Measurements from ENCODE around the gene KRTAP10-6.
"Not testable (repeated sequence)": the region's sequence is repeated elsewhere in the genome, so short reads cannot be mapped to it uniquely, and the experiment has no call there.

Gene KRTAP10-6

DNA sequence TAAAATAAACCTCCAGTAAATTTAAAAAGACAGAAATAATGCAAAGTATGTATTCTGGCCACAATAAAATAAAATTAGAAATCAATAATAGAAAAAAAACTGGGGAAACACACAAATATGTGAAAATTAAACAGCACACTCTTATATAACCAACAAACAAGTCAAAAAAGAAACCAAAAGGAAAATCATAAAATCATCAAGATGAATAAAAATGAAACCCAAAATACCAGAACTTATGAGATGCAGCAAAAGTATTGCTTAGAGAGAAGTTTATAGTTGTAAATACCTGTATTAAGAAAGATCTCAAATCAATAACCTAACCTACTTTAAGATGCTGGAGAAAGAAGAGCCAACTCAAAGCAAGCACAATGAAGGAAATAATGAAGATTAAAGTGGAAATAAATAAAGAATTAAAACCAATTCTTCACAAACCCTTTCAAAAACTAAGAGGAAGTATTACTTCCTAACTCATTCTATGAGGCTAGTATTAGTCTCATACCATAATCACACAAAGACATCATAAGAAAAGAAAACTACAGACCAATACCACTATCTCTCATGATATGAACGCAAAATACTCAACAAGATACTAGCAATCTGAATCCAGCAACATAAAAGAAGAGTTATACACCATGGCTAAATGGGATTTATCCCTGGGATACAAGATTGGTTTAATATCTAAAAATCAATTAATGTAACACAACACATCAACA, 27.3 kb downstream of the KRTAP10-6 start:
- DNase-seq (ENCODE audit: insufficient read length, low spot score) = no peak
- FAIRE-seq = peak; percentile 64

DNA sequence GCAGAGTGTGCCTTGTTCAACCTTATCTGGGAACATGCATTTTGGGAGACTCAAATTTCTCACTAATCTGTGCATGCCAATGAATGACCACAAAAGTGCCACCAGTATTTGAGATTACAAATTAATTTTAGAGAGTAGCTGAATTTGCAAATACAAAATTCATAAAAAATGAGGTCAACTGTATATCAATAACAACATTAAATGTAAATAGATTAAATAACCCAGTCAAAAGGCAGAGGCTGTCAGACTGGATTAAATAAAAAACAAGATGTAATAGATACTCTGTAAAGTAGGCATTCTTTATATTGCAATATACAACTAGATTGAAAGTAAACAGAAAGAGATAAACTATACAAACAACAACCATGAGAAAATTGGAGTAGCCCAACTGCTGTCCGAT, 28.2 kb downstream of the KRTAP10-6 start:
- FAIRE-seq = no peak
- no peak for DNase-seq (ENCODE audit: insufficient read length, low spot score)

DNA sequence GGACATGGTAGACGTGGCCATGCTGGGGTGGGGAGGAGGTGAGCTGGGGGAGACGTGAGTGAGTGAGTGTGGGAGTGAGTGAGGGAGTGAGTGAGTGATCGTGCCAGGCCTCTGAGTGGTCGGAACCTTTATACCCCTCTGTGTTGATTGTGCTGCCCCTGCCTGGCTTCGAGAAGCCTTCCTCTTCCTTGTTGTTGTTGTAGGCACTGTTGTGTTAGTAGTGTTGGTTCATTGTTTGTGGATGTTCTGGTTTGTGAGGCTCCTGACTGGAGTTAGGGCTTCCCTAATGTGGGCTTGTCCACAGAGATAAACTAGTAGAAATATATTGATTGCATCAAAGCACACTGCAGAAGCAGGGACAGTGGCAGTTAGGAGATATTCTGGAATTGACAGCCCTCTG, 33.6 kb downstream of the KRTAP10-6 start, which contains the start of gene KRTAP10-3:
KRTAP10-3 (minus strand) TSS at position 101 of the 400 bp plus-strand sequence; CDS start at position 21, 80 bp downstream.
- no peak for FAIRE-seq

DNA sequence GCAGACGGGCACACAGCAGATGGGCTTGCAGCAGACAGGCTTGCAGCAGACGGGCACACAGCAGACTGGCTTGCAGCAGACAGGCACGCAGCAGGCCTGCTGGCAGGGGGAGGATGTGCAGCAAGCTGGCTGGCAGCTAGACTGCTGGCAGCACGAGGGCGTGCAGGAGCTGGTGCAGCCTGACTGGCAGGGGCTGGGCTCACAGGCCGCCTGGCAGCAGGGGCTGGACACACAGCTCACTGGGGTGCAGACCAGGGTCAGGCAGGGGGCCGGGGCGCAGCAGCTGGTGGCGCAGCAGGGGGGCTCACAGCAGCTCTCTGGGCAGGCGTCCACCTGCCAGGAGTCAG, 34.0 kb downstream of the KRTAP10-6 start:
- DNase-seq (ENCODE audit: insufficient read length, low spot score); FAIRE-seq: not testable (repeated sequence)

More for the DNA sequence above, 33.6 kb downstream of the KRTAP10-6 start, which contains the start of gene KRTAP10-3:
- no peak for DNase-seq (ENCODE audit: insufficient read length, low spot score)

DNA sequence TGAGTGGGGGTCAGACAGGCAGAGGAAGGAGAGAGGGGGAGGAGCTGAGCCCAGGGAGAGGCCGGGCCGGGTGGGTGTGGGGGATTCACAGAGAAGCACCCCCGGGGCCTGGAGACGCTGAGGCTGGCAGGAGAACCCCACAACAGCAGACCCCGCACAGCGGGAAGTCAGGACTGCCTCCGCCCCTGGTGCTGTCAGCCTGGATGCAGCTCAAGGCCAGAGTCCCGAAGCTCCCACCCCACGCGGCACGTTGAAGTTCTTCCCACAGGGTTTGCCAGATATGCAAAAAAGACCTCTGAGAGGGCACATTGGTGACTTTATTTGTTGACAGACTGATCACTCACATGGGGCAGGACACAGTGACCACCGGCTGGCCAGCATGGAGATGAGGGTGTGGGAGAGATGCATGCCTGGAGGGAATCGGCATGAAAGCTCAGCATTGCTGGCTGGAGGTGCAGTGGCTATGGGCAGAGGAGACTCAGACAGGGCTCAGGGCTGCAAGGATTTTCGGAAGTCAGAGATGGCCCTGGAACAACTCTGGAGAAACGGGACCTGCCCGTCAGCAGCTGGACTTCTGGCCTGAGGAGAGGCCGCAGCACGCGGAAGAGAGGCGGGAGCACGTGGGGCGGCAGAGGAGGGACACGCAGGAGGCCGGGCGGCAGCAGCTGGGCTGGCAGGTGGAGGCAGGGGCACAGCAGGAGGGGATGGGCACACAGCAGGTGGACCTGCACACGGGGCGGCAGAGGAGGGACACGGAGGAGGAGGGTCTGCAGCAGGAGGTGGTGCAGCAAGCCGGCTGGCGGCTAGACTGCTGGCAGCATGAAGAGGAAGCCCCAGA, 34.6 kb downstream of the KRTAP10-6 start:
- FAIRE-seq = no peak
- no peak for DNase-seq (ENCODE audit: insufficient read length, low spot score)

DNA sequence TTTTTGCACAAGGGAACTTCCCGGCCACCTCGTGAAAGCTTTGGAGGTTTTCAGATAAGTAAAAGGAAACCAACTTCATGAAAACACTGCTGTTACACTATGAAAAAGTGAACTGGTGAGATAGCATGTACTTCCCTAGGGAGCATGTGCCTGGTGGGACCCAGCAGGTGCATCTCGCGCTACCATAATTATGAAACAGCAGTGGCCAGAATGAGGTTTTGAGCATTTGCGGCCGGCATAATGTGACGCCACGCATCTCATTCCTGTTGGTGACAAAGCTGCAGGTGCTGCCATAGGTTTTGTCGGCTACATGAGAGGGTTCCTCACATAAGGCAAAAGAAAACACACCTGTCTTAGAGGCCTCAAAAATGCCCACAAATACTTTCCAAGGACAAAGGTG, 35.4 kb downstream of the KRTAP10-6 start:
- peak; percentile 70 for FAIRE-seq
- no peak for DNase-seq (ENCODE audit: insufficient read length, low spot score)

DNA sequence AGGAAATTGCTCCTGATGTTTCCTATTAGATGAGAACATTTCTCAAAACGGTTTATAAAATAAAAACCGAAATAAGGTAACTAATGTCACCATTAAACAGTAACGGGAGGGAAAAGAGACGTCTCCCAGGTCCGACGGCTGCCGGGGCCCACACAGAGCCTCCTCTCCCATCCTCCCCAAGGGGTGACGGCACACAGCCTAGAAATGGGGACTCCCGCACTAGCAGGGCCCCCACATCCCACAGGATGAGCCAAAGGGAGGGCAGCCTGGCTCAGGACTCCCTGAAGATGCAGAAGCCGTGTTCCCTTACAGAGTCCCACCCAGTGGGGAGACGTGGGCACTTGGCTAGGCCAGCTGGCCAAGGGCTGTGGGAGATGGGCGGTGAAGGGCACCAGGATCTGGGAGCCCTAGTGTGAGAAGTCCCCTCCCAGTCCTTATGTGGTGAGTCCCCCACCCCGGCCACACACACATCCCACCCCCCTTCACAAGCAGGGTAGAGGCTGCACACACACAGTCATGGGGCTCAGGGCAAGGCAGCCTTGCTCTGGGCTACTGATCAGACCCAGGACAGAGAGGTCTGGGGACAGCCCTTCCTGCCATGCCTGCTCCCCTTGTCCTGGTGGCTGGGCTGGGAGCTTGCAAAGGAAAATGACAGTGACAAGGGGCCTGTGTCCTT, 37.0 kb downstream of the KRTAP10-6 start:
- FAIRE-seq (no peak), DNase-seq (ENCODE audit: insufficient read length, low spot score) (no peak)

DNA sequence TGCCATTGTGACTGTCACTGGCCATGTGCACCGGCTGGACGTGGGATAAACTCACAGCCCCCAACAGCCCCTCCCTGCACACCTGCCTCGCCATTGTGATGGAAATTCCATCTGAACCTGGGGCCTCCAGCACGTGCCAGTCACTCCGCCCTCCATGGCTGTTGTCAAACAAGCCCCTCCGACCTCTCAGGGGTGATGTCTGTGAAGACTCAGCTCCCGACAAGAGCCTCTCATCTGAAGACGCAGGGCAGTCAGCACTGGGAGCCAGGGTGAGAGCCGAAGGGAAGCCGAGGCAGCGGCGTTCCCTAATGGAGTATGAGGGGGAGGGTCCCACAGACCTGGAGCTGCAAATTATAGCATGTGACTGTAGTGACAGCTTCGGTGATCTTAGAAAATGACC, 39.6 kb downstream of the KRTAP10-6 start:
- no peak for FAIRE-seq

DNA sequence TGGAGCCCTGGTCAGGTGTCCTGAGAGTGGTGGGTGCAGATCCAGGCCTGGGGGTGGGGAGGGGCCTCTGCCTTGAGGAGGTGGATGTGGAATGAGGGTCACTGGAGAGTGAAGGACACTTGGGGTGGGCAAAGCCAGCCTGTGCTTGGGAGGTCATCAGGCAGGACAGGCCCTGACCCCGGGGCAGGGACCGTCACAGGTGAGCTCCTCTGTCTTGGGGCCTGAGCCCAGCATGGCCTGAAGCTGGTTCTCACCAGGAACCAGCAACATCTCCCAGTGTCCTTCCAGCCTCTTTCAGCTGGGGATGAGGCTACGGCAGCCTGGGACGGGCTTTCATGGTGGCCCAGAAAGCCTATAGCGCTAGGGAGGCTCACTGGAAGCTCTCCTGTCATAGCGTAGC, 40.2 kb downstream of the KRTAP10-6 start:
- DNase-seq (ENCODE audit: insufficient read length, low spot score) (no peak), FAIRE-seq (no peak)

More for the DNA sequence above, 39.6 kb downstream of the KRTAP10-6 start:
- no peak for DNase-seq (ENCODE audit: insufficient read length, low spot score)

DNA sequence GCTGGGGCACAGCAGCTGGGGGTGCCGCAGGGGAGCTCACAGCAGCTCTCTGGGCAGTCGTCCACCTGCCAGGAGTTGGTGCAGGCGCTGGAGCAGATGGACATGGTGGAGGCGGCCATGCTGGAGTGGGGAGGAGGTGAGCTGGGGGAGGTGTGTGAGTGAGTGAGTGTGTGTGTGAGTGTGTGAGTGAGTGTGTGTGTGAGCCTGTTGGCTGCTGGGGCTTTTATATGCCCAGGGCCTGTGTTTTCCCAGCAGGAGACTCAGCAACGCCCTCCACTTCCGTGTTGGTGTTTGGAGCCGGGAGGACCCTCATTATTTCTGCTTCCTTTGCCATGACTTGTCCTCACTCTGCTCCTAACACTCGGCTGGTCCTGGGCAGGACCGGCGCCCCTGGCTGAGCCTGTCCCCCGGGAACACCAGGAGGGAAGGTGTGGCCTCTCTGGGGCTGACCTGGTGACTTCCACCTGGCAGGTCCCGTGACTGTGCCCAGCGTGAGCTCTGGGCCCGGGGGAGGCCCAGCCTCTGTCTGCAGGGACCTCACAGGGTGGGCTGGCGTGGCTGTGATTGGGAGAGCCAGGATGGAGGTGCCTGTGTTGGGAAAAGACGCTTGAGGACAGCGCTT, 40.9 kb downstream of the KRTAP10-6 start, which contains the start of gene KRTAP10-2:
KRTAP10-2 (minus strand) TSS at position 166 of the 622 bp plus-strand sequence; CDS start at position 119, 47 bp downstream.
- FAIRE-seq = no peak

DNA sequence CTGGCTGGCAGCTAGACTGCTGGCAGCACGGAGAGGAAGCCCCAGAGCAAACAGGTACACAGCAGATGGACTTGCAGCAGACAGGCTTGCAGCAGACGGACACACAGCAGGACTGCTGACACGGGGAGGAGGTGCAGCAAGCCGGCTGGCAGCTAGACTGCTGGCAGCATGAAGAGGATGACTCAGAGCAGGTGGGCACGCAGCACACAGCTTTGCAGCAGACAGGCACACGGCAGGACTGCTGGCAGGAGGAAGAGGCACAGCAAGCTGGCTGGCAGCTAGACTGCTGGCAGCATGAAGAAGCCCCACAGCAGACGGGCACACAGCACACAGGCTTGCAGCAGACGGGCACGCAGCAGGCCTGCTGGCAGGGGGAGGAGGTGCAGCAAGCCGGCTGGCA, 41.5 kb downstream of the KRTAP10-6 start:
- FAIRE-seq (no peak), DNase-seq (ENCODE audit: insufficient read length, low spot score) (no peak)

More for the DNA sequence above, 40.9 kb downstream of the KRTAP10-6 start, which contains the start of gene KRTAP10-2:
- DNase-seq (ENCODE audit: insufficient read length, low spot score) = no peak

DNA sequence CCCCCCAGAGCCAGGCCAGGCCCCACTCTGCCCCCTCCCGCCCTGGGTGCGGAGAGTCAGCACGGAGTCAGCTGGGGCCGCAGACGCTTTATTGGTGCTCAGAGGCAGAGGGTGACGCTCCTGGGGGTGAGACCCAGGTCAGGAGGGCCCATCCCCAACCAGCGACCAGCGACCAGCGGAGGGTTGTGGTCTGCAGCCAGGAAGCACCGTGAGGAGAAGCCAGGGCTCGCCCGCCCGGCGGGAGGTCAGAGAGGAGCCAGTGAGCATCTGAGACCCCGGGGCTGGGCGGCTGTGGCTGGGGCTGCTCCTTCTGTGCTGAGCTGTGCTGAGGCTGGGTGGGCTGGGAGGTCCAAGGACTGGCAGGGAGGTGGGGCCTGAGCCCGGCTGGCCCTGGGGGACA, 42.0 kb downstream of the KRTAP10-6 start:
- not testable (repeated sequence) for FAIRE-seq; DNase-seq (ENCODE audit: insufficient read length, low spot score)

DNA sequence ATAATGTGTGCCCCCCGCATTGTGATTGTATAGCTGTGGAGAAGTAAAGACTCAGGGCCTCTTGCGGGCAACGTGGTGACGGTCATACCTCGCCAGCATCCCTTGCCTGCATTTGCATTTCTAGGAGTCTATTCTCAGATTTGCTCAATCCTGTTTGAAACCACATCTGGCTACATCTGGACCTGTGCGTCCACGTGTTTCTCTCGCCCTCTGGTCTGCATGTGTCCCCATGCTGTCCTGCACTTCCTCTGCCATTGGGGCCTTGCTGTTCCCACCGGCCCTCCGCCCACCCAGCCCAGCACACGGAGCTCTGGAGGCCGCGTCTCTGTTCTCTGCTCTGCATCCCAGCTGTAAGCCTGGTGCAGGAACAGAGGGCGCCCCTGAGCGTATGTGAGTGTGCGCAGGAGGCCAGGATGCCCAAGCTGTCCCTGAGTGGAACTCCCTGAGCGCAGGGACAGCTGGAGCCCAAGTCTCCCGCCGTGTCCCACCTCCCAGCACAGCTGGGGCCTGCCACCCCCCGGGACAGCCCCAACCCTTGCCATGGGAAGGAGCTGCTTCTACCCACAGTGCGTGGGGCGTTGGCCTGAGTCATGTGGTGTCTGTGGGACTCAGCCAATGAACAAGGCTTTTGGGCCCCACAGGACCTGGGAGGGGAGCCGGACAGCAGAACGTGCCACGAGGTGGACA, 42.6 kb downstream of the KRTAP10-6 start:
- FAIRE-seq (no peak), DNase-seq (ENCODE audit: insufficient read length, low spot score) (no peak)

DNA sequence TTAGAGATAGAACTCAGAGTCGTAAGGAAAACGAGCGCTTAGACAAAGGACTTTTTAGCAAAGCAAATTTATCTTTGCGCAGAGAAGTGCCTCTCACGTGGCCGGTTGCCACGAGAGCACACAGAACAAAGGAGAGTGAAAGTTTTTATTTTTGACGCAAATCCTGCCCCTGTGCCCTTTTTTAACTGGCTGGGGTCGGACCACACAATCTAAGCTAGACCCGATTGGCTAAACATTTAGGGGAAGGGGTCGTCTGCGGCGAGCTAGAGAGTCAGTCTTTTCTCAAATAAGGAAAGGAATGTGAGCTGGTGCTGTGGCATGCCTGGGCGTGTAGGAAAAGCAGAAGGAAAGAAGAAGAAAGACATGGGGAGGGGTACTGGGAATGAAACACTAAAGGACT, 43.4 kb downstream of the KRTAP10-6 start:
- FAIRE-seq (no peak), DNase-seq (ENCODE audit: insufficient read length, low spot score) (no peak)

DNA sequence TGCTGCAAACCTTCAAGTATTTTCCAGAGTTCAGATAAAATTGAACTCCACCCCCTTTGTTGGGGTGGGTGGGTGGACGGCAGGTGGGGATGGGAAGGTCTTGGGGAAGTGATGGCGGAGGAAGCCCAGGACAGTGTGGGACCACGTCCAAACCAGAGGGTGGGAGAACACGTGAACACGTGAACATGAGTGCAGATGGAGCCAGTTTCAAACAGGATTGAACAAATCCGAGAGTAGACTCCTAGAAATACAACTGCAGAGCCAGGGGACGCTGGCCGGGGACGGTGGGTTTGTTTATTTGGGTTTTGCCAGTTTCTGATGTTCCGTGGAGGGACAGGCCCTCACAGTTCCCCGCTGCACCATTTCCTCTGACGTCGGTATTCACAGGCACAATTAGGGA, 43.9 kb downstream of the KRTAP10-6 start:
- no peak for DNase-seq (ENCODE audit: insufficient read length, low spot score)
- FAIRE-seq = no peak

DNA sequence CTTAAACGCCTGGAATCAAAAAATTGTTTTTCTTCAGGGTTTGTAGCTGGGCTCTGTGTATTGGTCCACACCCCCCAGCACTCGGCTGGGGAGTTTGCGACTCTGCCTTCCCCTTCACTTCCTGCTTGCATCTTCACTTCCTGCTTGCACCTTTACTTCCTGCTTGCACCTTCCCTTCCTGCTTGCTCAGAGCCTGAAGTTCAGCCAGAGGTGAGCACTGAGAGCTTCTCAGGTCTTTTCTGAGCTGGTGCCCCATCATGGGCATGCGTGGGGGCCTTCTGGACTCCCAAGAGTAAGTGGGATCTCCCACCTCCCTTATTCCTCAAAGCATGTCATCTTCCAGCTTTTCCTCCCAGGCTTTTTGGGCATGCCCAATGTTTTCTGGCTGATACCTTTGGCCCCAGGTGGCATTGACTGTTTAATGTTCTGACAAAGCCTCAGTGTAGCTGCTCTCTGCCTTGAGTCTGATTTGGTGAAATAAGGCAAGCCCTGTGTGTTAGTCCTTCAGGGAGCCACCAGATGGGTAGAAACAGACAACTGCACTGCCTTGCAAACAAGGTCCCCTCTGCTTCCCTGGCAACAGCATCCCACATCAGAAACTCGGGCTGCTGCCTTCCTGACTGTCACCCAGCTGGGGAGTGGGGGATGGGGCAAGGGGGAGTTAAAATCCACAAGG, 44.5 kb downstream of the KRTAP10-6 start:
- FAIRE-seq = no peak
- DNase-seq (ENCODE audit: insufficient read length, low spot score) = no peak

DNA sequence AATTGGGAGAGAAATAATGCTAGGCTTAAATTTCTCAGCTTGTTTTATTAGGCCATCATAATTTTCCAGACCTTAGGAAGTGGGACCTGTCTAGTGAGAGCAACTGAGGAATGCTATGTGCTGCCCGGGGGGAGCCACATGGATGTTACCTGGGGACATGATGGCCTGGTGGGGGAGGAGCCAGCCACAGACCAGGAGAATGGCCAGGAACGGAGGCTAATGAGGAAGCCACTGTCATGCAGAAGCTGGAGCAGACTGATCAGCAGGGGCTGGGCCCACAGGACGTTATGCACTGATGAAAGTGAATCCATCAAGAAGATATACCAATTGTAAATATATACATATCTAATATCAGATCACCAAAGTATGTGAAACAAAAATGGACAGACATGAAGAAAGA, 47.7 kb downstream of the KRTAP10-6 start:
- no peak for DNase-seq (ENCODE audit: insufficient read length, low spot score)
- FAIRE-seq = no peak

DNA sequence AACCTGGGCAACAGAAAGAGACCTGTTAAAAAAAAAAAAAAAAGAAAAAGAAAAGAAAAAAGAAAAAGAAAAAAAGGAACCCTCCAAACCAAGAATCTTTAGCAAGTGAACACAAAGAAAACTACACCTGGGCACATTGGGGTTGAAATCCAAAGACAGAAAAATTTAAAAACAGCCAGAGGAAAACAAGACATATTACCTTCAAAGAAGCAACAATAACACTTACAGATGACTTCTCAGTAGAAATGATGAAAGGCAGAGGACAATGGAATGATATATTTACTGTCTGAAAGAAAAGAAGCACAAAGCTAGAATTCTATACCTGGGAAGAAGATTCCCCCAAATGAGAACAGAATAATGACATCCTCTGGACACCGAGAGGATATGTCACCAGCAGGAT, 49.6 kb downstream of the KRTAP10-6 start:
- FAIRE-seq (no peak), DNase-seq (ENCODE audit: insufficient read length, low spot score) (no peak)
